Suprapubic skin (tissue), 4 donors: Measurements from ENCODE around the gene PPFIA3.

Source experiments
- POLR2A ChIP-seq, 2 donors: fragments of 450-650 bp; IDR thresholded peaks; one replicate each; pipeline ENCODE4 v1.6.1; 2017; ENCODE audit warnings: antibody characterized with exemption in 2 of 2, mild to moderate bottlenecking in 2 of 2, moderate library complexity in 2 of 2
- POLR2AphosphoS5 ChIP-seq, 3 donors: sonication (generic); formaldehyde crosslinking; IDR thresholded peaks; one replicate each; pipeline ENCODE4 v1.6.1; 2017; ENCODE audit warnings: antibody characterized with exemption in 3 of 3
- TF ChIP-seq, protein P1 (sequence below), 2 donors: fragments of 200-600 bp in 1 of 2; fragments of 450-650 bp in 1 of 2; sonication (generic) in 1 of 2; IDR thresholded peaks; one replicate each; pipeline ENCODE4 v1.5.1; 2016 to 2019; ENCODE audit warnings: antibody characterized with exemption in 2 of 2, mild to moderate bottlenecking in 1 of 2, moderate library complexity in 1 of 2

DNA sequence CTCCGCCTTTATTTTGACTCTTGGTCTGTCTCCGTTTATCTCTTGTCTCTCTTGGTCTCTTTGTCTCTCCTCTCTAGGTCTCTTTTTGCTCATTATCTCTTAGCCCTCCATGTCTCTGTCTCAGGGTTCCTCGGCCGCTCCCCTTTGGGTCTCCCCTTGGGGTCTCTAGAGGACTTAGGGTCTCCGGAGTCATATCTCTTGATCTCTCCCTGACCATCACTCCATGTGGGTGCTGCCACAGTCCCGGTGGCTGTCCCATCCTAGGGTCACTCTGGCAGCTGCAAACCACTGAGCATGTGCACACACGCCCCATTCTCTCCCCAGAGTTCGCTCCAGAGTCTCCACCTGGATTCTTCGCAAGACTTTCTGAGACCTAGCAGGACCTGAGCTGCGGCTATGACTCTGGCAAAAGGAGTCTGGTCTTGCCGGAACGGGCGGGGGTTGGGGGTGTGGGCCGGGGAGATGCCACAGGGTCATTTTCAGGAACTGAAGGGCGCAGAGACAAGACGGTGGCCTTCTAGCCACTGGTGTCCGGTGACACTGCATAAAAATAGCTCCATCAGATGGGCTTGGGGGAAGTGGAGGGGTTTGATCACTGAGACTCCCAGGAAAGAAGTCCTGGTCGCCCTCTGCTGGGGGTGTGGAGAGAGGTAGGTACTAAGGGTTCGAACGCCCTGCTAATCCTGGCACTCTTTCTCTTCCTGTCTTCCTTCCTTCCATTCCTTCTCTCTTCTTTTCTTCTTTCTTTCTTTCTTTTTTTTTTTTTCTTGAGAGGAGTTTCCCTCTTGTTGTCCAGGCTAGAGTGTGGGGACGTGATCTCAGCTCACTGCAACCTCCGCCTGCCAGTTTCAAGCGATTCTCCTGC, 45.6 kb upstream of the PPFIA3 start:
- no peak for TF ChIP-seq POLR2A (IDR thresholded peaks at IDR 0.05)
- TF ChIP-seq, protein P1, sequence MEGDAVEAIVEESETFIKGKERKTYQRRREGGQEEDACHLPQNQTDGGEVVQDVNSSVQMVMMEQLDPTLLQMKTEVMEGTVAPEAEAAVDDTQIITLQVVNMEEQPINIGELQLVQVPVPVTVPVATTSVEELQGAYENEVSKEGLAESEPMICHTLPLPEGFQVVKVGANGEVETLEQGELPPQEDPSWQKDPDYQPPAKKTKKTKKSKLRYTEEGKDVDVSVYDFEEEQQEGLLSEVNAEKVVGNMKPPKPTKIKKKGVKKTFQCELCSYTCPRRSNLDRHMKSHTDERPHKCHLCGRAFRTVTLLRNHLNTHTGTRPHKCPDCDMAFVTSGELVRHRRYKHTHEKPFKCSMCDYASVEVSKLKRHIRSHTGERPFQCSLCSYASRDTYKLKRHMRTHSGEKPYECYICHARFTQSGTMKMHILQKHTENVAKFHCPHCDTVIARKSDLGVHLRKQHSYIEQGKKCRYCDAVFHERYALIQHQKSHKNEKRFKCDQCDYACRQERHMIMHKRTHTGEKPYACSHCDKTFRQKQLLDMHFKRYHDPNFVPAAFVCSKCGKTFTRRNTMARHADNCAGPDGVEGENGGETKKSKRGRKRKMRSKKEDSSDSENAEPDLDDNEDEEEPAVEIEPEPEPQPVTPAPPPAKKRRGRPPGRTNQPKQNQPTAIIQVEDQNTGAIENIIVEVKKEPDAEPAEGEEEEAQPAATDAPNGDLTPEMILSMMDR (IDR thresholded peaks at IDR 0.05): no peak
- no peak for TF ChIP-seq POLR2AphosphoS5 (IDR thresholded peaks at IDR 0.05)
